Activated CD8-positive, alpha-beta memory T cell treated with anti-CD3 and anti-CD28 coated beads for 1 hour (primary cell): ENCODE results near the gene CADM1.

Experiments used
- DNase-seq, 2 donors: peaks; one replicate each; pipeline ENCODE4 v3.0.0-alpha.2; 2020; ENCODE audit warnings: low read depth in 1 of 2; ENCODE audit errors: extremely low read depth in 1 of 2

The CADM1 gene

GRCh38 chr11:115324581-115325432, 179.4 kb downstream of the CADM1 start:
- no peak for DNase-seq

- DNase-seq, result no peak
Observed at GRCh38 chr11:115322553-115323203, 181.5 kb downstream of the CADM1 start.

GRCh38 chr11:115321605-115322289, 182.5 kb downstream of the CADM1 start:
- no peak for DNase-seq

GRCh38 chr11:115317277-115318185, 186.7 kb downstream of the CADM1 start:
- DNase-seq, result no peak

- DNase-seq, result no peak
Observed at GRCh38 chr11:115316696-115317095, 187.5 kb downstream of the CADM1 start.

GRCh38 chr11:115314330-115314920, 189.8 kb downstream of the CADM1 start:
- DNase-seq, result no peak

- DNase-seq, result no peak
Observed at GRCh38 chr11:115313224-115313838, 190.9 kb downstream of the CADM1 start.

- no peak for DNase-seq
Observed at GRCh38 chr11:115311949-115312348, 192.3 kb downstream of the CADM1 start.

GRCh38 chr11:115306689-115307088, 197.5 kb downstream of the CADM1 start:
- DNase-seq, result no peak

GRCh38 chr11:115304774-115305472, 199.3 kb downstream of the CADM1 start:
- no peak for DNase-seq

GRCh38 chr11:115303929-115304531, 200.2 kb downstream of the CADM1 start:
- no peak for DNase-seq

- no peak for DNase-seq
Observed at GRCh38 chr11:115302946-115303703, 201.1 kb downstream of the CADM1 start.

GRCh38 chr11:115300660-115301428, 203.4 kb downstream of the CADM1 start:
- no peak for DNase-seq

GRCh38 chr11:115298300-115299012, 205.8 kb downstream of the CADM1 start:
- DNase-seq, result no peak

GRCh38 chr11:115297330-115297729, 206.9 kb downstream of the CADM1 start:
- DNase-seq, result no peak

- no peak for DNase-seq
Observed at GRCh38 chr11:115291325-115291724, 212.9 kb downstream of the CADM1 start.

GRCh38 chr11:115290893-115291292, 213.3 kb downstream of the CADM1 start:
- DNase-seq, result no peak
